HG02884 (cell line): ENCODE results near the gene KCNK18.

Experiments
- ATAC-seq: cut with Tn5 transposase; IDR thresholded peaks from one replicate; pipeline ENCODE4 v1.9.1; 2021; ENCODE audit warnings: mild to moderate bottlenecking, moderate library complexity; ENCODE audit not compliant: unreplicated experiment

Gene KCNK18

GRCh38 chr10:117249493-117250093 is 52.3 kb downstream of the KCNK18 start:
- no peak for ATAC-seq

GRCh38 chr10:117250411-117250810 is 53.1 kb downstream of the KCNK18 start:
- no peak for ATAC-seq

GRCh38 chr10:117253908-117254307 is 56.6 kb downstream of the KCNK18 start:
- no peak for ATAC-seq

- ATAC-seq = no peak
Measured at GRCh38 chr10:117254338-117254737, 57.0 kb downstream of the KCNK18 start.

- ATAC-seq = no peak
Measured at GRCh38 chr10:117254774-117255735, 57.8 kb downstream of the KCNK18 start.

GRCh38 chr10:117255835-117256460 is 58.7 kb downstream of the KCNK18 start:
- no peak for ATAC-seq

- no peak for ATAC-seq
Measured at GRCh38 chr10:117256910-117257309, 59.6 kb downstream of the KCNK18 start.

- ATAC-seq = no peak
Measured at GRCh38 chr10:117257721-117258120, 60.4 kb downstream of the KCNK18 start.

- ATAC-seq = no peak
Measured at GRCh38 chr10:117259279-117259678, 62.0 kb downstream of the KCNK18 start.
